Activated CD4-positive, alpha-beta T cell treated with anti-CD3 and anti-CD28 coated beads, Interleukin-2, Interleukin-6, amounts not matched to agents 100 ng/mL and 50 ng/mL, durations not matched to agents 16 hours and 8 hours (primary cell): ENCODE data around the gene SFMBT2.
A peak's percentile ranks its signal among the peaks of the same experiment; 100 is the strongest.

Experiments used
- DNase-seq: peaks from one replicate; pipeline ENCODE4 v3.0.0-alpha.2; 2020

SFMBT2 gene

DNA sequence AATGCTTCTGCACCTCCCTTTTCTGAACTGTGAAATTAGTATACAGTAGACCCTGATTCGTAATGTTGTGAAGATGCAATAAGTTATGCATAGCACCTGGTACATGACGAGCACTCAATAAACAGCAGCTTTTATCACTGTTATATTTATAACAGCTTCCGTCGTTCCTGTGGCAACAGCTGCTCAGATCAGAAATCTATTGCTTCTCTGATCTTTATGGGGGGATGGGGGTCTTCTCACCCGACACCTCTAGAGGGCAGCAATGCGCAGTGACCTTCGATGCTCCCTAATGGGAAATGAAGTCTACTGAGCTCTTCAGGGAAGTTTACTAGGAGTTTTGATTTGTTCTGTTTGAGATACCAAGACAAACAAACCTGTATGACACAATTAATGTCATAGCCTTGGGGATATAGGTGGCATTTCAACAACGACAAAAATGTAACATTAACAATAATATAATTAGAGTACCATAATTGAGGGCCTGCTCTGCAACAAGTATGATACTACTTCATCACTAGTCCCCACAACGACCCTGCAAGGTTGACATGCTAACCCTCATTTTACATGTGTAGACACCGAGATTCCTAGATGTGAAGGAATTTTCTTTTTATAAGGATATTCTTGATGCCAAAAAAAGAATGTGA lies 289.6 kb downstream of the SFMBT2 start:
- peak; percentile 70 for DNase-seq

DNA sequence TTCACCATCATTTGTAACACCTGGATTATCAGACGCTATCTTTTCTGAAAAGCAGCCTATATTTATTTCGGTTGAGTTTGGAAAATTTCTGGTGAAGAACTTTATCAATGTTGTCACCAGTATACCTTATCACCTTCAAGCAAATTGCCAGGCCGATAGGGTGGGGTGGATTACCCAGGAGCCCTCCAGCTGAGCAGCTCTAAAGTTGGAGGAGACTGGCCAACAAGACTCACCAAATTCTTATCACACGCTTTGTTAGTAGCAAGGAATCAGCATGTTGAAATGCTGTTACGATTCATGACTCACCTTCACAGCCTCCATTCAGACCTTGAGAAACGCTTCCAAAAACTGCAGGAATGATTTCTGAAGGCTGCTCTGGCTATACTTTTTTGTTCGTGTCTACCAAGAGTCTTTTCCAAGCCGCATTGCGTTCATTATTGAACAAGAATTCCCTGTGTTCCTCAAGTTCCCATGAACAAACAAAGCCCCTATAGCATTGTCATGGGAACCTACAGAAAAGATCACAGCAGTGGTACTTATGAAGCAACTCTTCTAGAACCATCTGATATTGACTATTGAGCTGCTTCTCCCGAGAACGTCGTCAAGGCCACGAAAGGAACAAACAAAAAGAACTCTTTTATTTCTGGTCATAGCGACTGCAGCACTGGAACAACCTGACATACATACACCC lies 291.4 kb downstream of the SFMBT2 start:
- no peak for DNase-seq

DNA sequence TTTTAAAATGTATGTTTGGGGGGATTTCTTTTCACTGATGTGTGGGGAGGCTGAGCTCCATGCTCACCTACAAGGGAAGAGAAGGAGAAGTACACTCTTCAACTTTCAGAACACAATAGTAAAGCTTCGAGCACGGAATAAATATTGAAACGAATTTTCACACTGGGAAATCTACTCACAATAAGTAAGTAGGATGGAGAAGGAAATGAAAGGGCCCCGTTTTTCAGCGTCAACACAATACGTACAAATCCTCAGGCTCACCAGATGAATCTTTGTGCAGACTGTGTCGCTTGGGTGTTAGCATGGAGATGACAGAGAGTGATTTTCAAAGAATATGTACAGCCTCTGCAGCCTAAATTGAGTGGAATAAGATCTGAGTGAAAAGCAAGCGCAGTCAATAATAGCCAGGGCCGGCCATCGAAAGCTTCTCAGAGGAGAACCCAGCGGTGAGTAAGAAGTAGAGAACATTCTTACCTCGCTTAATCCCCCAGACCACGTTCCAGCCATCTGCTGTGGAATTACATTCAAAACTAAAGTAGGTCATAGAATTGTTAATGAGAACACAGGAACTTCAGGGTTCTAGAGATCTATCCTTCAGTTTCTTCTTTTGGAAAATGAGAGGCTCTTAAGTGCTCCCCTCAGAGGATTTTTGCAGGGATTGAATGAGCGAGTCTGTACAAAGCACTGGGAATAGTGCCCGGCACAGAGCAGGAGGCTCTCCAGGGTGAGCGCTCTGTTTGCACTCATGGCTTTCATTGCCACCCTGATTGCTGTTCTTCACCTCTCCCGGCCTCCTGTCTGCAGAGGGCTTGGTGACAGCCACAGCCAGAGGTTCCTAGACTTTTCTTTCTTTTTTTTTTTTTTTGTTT lies 292.8 kb downstream of the SFMBT2 start:
- no peak for DNase-seq

DNA sequence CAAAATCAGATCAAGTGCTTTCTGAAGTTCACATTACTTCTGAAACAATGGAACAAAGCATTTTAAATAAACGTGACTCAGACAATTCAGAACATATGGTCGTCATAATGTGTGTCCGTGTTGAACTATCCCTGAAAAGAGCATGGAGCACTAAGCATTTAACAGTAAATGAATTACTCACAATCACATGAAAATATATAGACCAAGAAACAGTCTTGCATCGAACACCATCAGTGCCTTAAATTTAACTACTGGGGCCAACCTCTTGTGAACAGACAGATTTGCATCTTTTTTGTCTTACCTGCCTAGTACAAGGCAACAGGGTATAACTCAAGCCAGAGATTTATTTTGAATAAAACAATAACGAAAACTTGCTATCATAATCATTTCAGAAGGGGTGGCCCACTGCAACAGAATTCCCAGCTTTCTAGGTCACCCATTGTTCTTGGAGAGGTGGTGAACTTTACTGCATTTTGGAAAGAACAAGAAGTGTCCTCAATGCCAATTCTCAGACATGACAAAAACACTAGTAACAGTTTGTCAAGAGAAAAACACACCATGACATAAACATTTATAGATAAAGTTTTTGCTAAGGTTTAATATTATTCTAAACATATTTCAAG lies 293.5 kb downstream of the SFMBT2 start:
- no peak for DNase-seq

DNA sequence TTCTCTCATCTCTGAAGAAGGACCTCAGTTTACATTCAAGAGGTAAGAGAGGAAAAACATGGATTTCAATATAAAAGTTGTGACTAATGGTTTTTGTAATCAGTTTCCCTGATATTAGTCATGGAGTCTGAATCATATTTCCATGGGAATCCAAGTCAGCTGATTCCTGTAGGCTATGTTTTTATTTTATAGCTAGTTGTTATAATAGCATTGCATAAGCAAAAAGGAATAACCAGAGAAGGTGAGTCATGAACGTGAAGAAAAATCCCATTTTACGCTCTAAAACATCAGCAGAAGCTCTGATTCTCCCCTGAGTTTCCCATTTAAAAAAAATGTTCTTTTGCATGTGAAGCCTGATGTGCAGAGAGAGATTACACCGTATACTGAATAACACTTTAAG lies 299.3 kb downstream of the SFMBT2 start:
- no peak for DNase-seq

DNA sequence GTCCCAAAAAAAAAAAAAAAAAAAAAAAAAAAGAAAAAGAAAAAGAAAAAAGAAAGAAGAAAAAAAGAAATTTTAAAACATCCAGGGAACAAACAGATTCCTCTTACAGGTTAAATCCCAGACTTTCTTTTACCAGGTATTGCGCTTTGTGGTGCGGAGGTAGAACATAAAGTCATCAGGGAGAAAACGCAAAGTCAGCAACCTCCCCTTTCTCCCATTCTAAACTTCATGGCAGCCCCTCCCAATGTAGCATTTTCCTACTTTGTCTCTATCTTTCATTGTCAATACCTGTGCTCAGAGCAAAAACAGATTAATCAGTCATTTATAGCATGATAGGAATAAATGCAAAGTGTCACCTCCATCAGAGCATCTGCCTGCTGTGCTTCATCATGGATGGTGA lies 299.7 kb downstream of the SFMBT2 start:
- no peak for DNase-seq
